Measurements from ENCODE around the gene LTBP1. TPM values are rescaled to one million over a fixed set of nuclear protein-coding genes. Genes with fewer than 3 reads are reported as not detected.

Gene LTBP1
- total RNA-seq, 1 donor from 2014 or later, result 246 TPM

DNA sequence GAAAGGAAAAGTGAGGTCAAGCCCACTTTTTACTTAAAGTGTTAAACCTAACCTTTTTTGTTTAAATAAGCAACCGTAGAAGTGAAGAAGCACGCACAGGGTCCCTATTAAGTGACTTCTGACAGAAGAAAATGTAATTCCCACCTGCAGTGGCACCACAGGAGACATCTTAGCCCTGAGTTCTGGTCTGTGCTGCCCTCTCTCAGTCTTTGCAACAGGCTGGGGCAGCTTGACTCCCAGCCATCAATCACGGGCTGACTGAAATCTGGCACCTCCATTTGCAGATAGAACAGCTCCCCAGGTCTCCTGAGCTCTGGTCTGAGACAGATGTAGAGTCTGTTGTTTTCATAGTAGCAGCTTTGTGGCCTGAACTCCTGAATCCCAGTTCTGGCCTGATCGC, 170.0 kb downstream of the LTBP1 start:
- DNase-seq (ENCODE audit: low spot score), result no peak

DNA sequence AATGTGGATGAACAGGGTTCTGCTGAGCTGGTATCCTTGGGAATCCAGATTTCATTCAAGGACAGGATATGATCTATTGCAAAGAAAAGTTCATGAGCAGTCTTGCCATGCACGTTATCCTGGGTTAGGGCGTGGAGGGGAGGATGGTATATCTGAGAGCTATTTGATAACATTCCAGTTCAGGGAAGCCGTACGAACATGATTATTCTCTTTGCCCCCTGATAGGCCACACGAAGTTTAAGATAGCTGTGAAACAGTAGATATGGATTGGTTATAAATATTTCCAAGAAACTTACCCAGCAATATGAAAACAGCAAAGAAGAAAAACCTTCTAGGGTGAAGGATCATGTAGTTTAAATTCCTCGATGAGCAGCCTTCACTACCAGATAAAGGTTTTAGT, 171.9 kb downstream of the LTBP1 start:
- DNase-seq (ENCODE audit: low spot score), result no peak

DNA sequence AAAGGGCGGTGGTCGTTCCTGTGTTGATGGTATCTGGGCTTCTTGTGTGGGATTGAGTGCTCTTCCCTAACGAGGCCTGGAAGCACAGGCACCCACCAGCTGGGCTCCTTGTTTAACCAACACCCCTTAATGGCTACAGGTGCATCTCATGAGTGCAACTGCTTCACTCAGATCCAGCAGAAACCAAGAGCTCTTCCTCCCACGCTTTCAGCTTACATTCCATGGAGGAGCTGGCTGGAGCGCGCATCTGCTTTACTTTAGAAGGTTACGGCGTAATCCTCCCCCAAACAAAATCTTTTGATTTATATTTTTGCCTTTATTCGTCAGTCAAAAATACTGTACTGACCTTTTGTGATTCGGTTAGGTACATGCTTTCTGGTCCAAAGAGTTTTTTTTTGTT, 174.7 kb downstream of the LTBP1 start:
- DNase-seq (ENCODE audit: low spot score), result no peak

DNA sequence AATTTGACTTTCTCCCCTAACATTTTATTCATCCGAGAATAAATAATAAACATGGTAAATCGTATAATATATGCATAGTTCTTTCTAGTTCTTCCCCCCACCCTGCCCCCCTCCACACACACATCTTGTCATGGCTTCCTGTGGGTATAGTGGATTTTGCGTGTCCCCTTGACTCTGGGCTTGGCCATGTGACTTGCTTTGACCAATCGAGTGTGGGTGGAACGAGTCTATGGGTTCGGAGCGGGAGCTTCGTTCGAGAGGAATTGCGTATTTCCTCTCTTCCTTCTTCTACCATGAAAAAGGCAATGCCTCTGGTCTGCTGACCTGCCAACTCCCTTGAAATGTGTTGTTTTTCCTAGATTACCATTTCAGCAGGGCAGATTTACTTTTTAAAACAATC, 175.2 kb downstream of the LTBP1 start:
- DNase-seq (ENCODE audit: low spot score), result no peak

DNA sequence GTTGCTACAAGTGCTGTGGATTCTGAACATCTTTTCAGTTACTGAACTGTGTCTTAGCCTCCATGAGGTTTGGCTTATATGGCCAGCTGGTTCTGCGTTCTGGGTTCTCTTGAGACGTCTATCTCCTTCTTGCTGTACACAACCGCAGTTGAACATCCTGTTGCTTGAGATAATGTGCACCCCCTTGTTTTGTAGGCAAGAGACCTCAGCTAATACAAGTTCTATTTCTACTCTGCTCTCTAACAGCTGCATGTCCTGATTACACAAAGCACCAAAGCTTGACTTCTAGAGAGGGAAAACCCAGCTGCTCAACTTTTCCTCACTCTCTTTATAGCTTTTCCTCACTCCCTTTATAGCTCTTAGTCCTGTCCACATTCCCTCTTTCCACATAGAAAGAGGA, 176.0 kb downstream of the LTBP1 start:
- no peak for DNase-seq (ENCODE audit: low spot score)

DNA sequence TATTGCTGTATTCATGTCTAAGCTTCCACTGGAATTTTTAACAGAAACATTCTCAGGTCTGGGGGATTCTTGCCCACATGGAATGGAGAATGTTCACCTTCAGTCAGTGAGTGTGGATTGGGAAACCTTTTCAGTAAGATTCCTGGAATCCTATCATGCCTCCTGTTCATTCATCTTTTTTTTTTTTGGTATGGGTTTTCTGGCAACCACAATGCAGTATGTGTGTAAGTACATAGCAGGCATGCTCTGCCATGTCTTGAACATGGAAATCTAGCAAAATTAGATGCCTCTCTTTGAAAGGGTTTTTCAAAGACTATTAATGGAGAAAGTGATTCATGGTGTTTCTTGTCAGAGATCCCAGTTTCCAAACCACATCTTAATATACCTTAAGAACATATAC, 176.5 kb downstream of the LTBP1 start:
- no peak for DNase-seq (ENCODE audit: low spot score)

DNA sequence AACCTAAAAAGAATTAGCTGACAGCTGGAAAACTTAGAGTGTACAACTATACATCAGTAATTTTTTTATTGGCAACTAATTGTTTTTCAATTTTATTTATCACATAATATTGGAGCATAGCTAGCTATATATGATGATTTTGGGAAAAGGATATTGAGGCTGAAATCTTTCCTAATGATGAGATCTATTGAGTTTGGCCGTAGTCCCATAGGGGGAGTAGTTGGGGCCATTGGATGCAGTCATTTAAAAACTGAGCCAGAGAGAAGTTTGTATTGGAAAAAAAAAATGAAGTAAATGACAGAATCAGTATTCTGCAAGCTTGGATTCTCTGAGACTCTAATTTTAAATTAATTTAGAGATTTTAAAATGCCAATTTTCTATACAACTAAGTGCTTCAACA, 179.8 kb downstream of the LTBP1 start:
- DNase-seq (ENCODE audit: low spot score), result no peak

DNA sequence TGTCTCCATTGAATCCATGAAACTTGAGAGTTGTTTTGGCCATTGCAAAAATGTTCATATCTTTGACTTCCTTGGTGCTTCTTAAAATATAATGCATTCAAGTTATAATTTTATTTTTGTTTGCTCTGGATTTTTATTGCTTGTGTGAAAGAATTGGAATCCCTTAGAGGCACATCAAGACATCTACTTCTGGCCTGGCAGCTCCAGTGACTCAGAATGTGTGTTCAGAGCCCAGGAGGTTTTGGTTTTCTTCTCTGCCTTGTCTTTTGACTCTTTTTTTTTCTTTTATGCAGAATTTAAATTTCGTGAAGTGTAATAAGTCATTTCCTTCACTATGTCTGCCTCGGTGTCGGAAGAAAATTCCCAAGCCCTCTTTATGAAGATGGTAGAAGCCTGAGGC, 180.2 kb downstream of the LTBP1 start:
- DNase-seq (ENCODE audit: low spot score), result peak; percentile 27

DNA sequence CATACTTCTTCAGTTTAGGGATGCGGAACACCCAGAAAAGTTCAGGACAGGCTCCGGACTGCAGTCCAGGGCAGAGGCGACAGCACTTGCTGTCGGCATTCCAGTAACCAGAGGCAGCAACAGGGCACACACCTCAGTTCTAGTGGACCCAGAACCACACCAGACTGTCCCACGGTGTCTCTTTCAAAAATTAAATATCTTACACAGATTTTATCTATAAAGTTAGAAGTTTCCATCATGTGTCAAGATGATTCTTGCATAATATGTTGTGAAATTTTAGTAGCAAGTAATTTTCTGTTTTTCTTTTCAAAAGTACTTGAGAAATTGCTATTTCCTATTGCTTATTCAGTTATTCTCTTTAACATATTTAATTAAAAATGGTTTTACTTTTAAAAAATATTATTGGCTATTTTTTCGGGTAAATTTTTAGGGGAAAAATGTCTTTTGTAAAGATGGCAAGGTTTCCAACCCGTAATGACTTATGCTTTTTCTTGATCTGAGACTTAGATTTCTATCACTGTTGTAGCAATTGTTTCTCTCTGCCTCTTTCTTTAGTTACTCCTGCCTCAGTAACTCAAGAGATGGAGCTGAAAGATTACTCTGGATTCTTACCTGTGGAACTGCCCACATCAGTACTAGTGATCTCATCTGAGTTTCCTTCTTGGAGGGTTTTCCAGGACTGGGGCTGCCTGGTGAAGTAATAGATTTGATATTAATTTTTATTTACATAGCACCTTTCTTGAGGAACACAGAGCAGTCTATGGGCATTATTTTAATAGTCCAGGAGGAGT, 182.7 kb downstream of the LTBP1 start:
- no peak for DNase-seq (ENCODE audit: low spot score)

DNA sequence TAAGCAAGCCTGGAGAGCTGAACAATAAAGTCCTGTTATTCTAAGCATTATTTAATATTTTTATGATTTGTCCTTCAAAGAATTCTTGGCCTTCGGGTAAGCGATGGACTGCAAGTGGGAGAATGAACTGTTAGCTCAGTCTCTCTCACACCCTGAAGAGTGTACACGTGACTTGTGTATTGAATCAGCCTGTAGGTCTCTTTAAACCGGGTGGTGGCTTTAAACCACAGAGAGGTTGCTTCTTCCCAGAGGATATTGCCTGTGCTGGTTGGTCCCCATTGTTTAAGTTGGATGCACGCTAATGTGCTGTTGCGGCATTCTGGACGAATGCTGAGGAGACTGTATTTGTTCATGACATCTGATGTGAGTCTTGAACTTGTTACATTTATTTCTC, 183.3 kb downstream of the LTBP1 start:
- DNase-seq (ENCODE audit: low spot score), result no peak

DNA sequence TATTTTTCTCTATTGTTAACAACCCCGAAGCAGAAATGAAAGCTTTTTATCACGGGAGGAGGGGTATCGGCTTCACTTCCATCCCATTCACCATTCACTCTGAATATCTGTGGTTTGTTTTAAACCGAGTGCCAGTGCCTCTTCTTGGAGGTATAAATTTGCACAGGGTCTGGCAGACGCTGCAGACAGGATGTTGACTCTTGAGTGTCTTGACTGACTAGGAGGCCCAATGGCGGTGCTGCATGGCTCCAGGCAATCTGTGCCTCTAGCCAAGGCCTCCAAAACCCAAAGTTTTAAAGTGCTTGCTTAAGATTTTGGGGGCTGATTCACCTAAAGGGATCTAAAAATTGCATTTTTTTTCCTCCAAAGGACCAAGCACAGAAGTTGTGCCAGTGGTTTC, 183.8 kb downstream of the LTBP1 start:
- no peak for DNase-seq (ENCODE audit: low spot score)

DNA sequence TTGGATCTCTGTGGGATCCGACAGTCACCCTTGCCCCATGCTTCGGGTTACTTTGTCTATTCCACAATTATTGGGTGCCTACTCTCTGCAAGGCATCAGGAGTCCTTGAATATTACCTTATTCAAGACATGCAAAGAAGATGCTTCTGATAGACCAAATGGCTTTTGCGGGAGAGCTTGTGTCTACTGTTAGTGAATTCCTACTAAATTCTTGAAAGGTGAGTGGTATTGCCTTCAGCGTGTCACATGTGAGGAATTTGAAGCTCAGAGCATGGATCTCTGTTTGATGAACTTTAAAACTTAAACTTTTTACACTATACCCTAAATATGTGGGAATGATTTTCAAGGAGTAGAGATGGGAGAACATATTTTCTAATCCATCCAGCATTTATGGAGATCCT, 184.4 kb downstream of the LTBP1 start:
- no peak for DNase-seq (ENCODE audit: low spot score)

DNA sequence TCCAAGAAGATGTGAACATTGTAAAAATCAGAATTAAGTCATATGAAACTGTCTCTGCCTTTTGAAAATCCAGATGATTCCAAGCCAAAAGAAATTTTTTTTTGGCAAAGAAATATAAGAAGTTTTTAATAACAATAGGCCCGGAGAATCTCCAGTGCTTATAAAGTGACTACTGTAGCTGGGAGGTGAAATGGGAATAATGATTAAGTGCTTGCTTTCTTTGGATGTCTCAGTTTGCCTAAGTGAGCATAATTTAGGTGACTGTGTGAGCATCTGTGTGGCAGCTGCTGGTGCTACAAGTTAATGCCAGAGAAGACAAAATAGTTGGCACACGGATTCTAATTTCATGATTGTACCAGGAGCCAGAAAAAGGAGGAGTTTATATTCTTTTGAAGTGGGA, 185.0 kb downstream of the LTBP1 start:
- DNase-seq (ENCODE audit: low spot score), result no peak

DNA sequence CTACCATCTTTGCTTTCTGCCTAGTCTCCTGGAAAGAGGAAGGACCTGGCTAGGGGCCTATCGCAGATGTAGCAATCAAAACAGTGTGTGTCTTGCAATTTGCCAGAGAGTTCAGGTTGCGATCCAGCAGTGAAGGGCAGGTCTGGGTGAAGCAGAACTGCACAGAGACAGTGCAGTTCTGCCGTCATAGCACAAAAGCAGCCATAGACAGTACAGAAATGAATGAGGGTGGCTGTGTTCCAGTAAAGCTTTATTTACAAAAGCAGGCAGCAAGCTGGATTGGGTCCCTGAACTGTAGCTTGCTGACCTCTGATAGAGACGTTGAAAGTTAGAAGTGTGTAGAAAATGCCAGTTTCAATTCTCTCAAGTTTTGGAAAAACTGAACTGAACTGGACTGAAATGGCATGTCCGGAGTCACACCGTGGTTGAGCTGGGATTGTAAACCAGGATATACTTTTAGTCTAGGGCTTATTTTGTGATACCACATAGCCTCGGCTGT, 186.8 kb downstream of the LTBP1 start:
- DNase-seq (ENCODE audit: low spot score), result peak; percentile 69

DNA sequence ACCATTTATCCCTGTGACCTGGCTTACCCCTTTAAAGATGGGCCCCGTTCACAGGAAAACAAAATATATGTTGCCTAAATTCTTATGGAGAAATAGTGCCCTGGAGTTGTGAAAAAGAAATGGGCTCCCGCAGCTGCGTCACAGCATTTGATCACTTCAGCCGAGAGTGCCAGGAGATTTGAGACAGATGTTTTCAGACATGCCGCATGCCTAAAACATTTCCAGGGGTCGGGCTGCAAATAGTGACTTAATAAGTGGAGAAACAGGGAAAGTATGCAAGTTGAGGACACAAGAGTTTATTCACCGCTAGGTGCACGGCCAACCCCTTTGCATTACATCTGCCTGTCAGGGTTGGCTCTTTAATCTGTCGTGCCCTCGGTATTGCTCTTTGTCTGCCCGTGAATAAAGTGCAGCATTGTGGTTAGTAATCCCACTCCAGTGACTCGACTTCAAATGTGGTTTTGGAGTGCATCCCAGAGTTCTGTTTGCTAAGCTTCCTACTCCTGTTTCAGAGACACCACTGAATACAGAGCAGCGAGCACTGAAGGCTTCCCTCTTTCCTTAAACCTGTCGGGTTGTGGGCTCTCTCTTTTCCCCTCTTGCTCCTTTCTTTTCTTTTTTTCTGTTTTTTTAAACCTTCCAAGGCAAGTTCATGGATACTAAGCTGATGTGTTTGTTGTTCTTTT, 187.5 kb downstream of the LTBP1 start:
- peak; percentile 95 for DNase-seq (ENCODE audit: low spot score)

DNA sequence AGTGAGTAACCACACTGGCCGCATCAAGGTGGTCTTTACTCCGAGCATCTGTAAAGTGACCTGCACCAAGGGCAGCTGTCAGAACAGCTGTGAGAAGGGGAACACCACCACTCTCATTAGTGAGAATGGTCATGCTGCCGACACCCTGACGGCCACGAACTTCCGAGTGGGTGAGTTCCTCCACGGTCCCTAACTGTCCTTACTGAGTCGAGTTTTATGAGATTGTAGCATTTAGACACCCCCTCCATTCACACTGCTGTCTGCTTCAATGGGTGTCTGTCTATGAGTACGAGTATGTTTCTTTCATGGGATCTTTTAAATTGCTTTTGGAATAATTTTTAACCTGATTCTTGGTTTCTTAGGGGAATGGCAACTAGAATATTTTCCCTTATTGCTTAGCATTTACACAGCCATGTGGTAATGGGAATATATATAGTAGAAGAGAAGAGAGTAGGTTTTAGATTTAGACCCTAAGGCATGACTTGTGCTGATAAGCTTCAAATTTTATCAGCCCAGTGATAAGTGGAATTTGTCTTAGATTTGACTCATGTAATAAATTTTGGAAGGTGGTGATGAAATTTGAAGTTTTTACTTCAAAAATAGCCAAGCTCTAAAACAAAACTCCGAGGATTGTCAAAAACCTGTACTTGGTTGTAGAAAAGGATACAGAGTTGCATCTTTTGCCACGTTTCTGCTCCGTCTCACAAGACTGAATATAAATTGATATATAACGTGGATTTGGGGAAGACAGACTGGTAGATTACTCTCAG, 188.2 kb downstream of the LTBP1 start:
- peak; percentile 86 for DNase-seq (ENCODE audit: low spot score)

DNA sequence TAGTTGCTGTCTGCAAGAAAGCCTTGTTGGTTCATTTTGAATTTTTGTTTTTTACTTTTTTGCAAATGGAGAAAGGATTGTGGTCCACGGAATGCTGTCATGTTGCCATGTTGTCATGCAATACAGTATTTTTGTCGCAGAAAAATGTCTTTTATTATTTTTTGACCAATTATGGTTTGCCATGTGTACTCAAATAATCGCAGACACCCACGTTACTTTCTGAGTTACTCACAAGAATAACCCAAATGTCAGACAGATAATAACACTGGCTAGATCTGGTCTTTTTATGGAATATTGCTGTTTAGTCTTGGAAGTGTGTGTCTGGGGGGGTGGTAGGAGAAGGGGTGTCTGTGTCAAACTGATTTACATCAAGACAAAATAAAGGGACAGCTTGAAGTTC, 188.9 kb downstream of the LTBP1 start:
- peak; percentile 69 for DNase-seq (ENCODE audit: low spot score)

DNA sequence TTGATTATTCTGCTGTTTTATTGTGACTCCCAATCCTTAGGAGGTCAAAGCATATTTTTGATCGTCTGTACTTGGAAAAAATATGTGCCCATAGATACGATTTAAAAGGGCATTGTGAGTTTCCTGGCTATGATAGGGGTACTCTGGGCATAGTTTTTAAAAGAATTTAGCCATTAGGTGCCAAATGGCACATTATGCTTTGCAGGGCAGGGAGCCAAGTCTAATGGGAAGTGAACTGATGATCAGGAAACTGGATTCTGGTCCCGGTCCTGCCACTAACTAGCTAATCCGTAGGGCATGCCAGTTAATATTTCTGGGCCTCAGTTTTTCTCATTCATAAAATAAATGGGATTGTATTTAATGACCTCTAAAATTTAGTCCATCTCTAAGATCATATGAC, 189.3 kb downstream of the LTBP1 start:
- peak; percentile 38 for DNase-seq (ENCODE audit: low spot score)

DNA sequence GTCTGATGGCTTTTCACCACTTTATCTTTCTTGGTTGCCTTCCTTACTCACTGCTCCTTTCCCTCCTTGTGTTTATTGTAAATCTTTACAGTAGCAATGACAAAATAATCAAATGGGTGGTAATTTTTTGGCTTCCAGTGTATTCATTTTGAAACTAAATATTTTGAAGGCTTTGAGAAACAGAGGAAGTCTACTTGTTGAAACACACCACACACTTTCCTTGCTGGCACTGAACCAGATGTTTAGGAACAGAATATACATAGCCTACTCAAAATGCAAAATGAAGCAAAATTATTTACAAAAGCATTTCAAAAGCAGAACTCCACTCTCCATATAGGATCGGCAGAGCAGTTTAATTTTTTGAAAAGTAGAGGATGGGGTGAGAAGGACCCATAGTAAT, 189.8 kb downstream of the LTBP1 start:
- DNase-seq (ENCODE audit: low spot score), result peak; percentile 58

DNA sequence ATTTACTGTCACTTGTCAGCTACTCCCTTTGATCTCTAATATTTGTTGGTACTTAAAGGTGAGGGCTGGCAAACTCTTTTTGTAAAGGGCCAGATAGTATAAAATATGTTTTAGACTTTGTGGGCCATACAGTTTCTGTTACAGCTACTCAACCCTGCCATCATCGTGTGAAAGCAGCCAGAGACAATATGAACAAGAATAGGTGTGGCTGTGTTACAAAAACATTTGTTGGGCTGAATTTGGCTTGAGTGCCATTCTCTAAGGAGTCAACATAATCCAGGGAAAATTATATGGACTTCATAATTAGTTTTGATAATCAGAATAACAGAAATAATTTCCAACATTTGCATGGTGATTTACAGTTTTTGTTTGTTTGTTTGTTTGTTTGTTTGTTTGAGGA, 190.6 kb downstream of the LTBP1 start:
- no peak for DNase-seq (ENCODE audit: low spot score)

DNA sequence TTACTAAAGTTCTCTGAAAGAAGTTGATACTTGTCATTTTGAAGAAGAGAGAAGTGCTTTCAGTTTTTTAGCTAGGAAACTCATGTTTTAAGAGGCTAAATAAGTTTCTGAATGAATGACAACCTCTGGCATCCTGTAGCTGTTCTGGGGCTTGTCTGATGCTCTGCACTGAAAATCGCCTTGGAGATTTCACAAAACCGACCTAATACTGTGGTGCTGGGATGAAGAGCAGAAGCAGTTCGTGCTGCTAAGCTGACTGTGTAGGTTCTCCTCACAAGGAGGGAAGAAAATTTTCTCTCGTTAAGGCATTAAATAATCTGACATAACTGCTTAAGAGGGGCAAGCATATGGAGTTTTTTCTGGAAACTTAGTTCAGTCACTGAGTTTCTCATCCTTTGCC, 193.2 kb downstream of the LTBP1 start:
- DNase-seq (ENCODE audit: low spot score), result peak; percentile 85

DNA sequence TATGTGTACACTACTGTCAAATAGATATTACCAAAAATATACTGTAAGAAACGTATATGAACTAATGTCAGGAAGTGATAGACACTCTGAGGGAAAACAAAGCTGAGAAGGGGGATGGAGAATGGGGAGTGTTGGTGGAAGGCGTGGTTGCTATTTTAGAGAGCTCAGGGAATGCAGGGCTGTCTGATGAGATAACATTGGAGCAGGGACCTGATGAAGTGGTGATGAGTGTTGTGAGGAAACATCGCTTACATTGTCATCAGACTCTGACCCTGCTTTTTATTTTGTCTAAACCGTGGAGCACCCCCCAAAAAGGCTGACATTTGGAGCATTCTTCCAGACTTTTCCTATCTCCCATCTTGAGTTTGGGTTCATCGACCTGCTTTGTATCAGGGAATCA, 194.7 kb downstream of the LTBP1 start:
- no peak for DNase-seq (ENCODE audit: low spot score)

DNA sequence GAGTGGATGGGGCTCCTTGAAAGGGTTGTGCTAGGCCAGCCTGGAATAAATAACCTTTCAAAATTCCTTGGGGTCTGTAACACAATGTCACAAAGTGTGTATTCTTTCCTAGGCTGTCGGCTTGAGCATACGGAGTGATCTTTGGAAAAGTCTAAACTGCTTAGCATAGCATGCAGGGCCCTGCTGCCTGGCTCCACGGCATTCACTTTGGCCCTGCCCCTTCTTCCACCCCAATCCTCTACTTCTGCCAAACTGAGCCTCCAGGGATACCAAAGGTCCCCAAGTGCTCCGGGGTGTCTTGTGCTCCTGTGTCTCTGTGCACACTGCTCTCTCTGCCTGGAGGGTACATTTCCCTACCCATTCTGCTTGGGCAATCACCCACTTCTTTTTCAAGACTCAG, 196.1 kb downstream of the LTBP1 start:
- no peak for DNase-seq (ENCODE audit: low spot score)

Measured in umbilical cord (tissue), 2 donors.